Measurements from ENCODE around the gene P2RY11.

P2RY11 gene

DNA sequence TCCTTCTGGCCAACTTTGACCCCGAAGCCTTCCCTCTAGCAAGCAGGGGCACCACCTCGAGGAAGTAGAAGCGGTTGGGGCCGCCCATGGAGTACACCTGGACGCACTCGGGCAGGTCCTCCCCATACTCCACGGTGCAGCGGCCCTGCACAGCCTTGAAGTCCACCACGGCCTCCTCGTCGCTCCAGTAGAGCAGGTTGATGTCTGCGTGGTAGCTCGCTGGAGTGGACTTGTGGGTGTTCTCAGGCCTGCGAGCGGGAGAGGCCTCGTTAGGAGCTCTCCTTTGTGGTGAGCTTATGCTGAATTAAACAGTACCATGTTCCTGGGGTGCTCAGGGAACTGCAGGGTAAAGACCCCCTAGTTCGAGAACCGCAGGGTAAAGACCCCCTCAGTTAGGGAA lies 30.5 kb downstream of the P2RY11 start:
- no peak for DNase-seq

GRCh38 chr19:10142701-10143375 lies 31.3 kb downstream of the P2RY11 start:
- DNase-seq: no peak

DNA sequence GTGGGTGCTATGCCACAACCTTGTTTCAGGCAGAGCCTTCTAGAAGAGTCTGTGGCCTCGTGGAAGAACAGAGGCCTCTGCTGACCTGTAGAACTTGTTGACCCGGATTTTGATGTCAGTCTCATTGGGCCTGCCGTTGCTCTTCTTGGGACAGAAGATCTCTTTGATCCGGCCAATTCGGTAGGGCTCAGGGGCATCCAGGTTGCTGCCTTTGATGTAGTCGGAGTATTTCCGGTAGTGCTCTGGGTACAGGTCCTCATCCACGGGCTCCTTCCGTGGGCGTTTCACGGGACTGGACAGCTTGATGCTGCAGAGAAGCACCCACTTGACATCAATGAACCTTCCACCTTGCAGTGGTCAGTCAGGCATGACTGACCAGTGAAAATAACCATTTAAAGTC lies 32.2 kb downstream of the P2RY11 start:
- no peak for DNase-seq

- no peak for DNase-seq
Observed at GRCh38 chr19:10144361-10144760, 32.9 kb downstream of the P2RY11 start.

- no peak for DNase-seq
Observed at GRCh38 chr19:10145031-10145430, 33.5 kb downstream of the P2RY11 start.

- no peak for DNase-seq
Observed at GRCh38 chr19:10146142-10146541, 34.6 kb downstream of the P2RY11 start.

DNA sequence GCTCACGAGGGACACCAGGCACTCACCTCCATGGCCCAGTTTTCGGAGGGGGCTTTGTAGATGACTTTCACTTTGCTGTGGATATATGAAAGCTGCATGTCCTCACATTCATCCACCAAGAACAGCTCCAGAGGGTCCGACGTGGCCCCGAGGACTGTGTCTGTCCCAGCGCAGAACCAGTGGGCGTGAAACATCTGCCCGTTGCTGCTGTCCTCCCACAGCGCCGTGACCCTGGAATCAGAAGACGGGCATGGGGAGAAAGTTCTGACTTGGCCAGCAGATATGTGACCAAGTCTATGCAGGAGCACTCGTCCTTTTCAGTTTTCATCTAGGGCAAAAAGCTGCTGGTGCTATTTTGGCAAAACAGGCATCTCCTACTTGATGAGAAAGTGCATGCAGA lies 37.9 kb downstream of the P2RY11 start:
- DNase-seq: no peak

- DNase-seq: no peak
Observed at GRCh38 chr19:10151521-10151920, 40.0 kb downstream of the P2RY11 start.

- no peak for DNase-seq
Observed at GRCh38 chr19:10152100-10152499, 40.6 kb downstream of the P2RY11 start.

DNA sequence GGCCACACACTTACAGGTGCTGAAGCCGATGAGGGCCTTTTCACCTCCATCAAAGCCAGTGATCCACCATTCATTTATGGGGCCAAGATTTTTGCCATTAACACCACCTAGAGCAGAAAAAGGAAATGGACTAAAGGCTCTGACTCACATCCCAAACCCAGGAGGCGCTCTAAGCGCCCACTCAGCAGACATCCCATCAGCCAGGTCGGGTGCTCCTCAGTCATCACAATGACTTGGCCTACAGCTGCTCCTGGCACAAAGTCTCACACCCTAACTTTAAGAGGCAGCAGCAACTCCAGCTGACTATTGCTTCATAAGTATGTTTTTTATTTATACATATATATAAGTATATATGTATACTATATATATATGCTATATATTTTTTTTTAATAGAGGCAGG lies 44.3 kb downstream of the P2RY11 start:
- no peak for DNase-seq

DNA sequence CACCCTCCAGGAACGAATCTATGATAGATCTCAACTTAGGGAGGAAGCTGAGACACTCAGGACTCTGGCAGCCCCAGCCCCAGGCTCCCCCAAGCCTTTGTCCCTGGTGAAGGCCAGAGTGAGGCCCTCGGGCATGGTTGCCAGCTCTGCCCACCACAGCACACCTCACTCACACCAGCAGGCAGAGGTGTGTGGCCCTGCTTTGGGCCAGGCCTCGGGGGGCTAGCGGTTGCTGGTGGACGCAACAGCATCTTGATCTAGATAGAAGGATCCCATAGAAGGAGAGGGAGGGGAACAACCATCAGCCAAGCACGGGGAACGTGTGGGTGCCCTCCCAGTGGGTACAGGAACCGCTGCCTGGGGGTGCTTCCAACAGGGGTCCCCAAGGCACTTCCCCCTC lies 46.6 kb downstream of the P2RY11 start:
- no peak for DNase-seq

GRCh38 chr19:10158485-10158884 lies 47.0 kb downstream of the P2RY11 start:
- DNase-seq: no peak

DNA sequence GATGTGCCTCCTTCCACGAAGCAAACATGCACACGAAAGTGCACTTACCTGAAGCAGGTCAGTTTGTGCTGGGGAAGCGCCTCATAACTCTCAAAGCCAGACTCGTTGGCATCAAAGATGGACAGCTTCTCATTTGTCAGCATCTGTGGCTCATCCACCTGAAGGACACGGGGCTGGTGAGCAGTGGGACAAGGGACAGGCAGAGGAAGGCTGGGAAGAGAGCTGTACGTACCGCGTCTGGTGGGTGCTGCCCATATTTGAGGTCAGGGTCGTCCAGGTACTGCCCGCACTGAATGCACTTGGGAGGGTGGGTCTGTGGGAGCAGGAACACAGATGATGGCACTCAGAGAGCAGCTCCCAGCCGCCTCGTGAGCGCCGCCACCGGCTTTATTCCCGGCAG lies 48.1 kb downstream of the P2RY11 start:
- DNase-seq: no peak

GRCh38 chr19:10163536-10163935 lies 52.0 kb downstream of the P2RY11 start:
- no peak for DNase-seq
